K562 (cell line): Measurements from ENCODE around the gene KYAT1.

Experiments used
- CHD2 ChIP-seq: IDR thresholded peaks from 2 replicates; pipeline ENCODE4 v1.6.1; 2011; ENCODE audit warnings: low read depth, low read length
- FOSL1 ChIP-seq: fragments of 200-800 bp; sonication (Bioruptor generic); conservative IDR thresholded peaks from 2 replicates; pipeline ENCODE4 v1.6.1; 2016; ENCODE audit warnings: missing genetic modification characterization, missing compliant biosample characterization
- GTF2F1 ChIP-seq: IDR thresholded peaks from 2 replicates; pipeline ENCODE4 v1.6.1; 2011; ENCODE audit warnings: low read depth, low read length, improper control_type of control experiment
- KAT7 ChIP-seq: sonication (generic); formaldehyde crosslinking; IDR thresholded peaks from 2 replicates; pipeline ENCODE4 v1.8.0; 2022; ENCODE audit warnings: missing genetic modification reagents, mild to moderate bottlenecking, borderline replicate concordance
- MNT ChIP-seq, 2 experiments: fragments of 450-650 bp; conservative IDR thresholded peaks; 2 replicates each; pipeline ENCODE4 v1.6.1; 2017; ENCODE audit warnings: mild to moderate bottlenecking in 2 of 2, moderate library complexity in 2 of 2
- POLR2A ChIP-seq: fragments of 450-650 bp; conservative IDR thresholded peaks from 2 replicates; pipeline ENCODE4 v1.6.1; 2016
- RBBP5 ChIP-seq: fragments of 200-600 bp; sonication (generic); IDR thresholded peaks from 2 replicates; pipeline ENCODE4 v1.6.1; 2012; ENCODE audit warnings: borderline replicate concordance, mild to moderate bottlenecking, low read length, control low read depth, inconsistent platforms; ENCODE audit not compliant: insufficient read depth, poor library complexity, severe bottlenecking
- RBFOX2 ChIP-seq: fragments of 200-400 bp; formaldehyde crosslinking; IDR thresholded peaks from 2 replicates; pipeline ENCODE4 v1.6.1; 2017; ENCODE audit warnings: low read depth, mild to moderate bottlenecking, low read length, moderate library complexity
- SAFB2 ChIP-seq: fragments of 200-400 bp; formaldehyde crosslinking; IDR thresholded peaks from 2 replicates; pipeline ENCODE4 v1.6.1; 2018; ENCODE audit warnings: borderline replicate concordance, low read length, low read depth, moderate library complexity; ENCODE audit not compliant: severe bottlenecking
- ZNF24 ChIP-seq: fragments of 450-650 bp; IDR thresholded peaks from 2 replicates; pipeline ENCODE4 v1.6.1; 2016
- TF ChIP-seq, protein P1 (sequence below), 2 experiments: fragments of 450-650 bp; IDR thresholded peaks; 2 replicates each; pipeline ENCODE4 v1.6.1; 2016; ENCODE audit warnings: mild to moderate bottlenecking in 2 of 2, borderline replicate concordance in 1 of 2, low read depth in 1 of 2, moderate library complexity in 1 of 2
- TF ChIP-seq, protein P2 (sequence below), 3 experiments: IDR thresholded peaks in 2 of 3; conservative IDR thresholded peaks in 1 of 3; 2 replicates each; pipeline ENCODE4 v1.5.1; 2011 to 2012; ENCODE audit warnings: low read length in 3 of 3, mild to moderate bottlenecking in 3 of 3, control low read depth in 2 of 3, improper control_type of control experiment in 1 of 3, inconsistent platforms in 1 of 3, low read depth in 1 of 3, mixed read lengths in 1 of 3, moderate library complexity in 1 of 3; ENCODE audit not compliant: insufficient read depth in 2 of 3
- TF ChIP-seq, protein P3 (sequence below): IDR thresholded peaks from 2 replicates; pipeline ENCODE4 v1.6.1; 2011; ENCODE audit warnings: borderline replicate concordance, low read depth, mild to moderate bottlenecking, moderate library complexity, low read length; ENCODE audit not compliant: insufficient read depth, poor library complexity, severe bottlenecking

GRCh38 chr9:128798896-128799295 is 82.9 kb downstream of the KYAT1 start:
- TF ChIP-seq, protein P1, sequence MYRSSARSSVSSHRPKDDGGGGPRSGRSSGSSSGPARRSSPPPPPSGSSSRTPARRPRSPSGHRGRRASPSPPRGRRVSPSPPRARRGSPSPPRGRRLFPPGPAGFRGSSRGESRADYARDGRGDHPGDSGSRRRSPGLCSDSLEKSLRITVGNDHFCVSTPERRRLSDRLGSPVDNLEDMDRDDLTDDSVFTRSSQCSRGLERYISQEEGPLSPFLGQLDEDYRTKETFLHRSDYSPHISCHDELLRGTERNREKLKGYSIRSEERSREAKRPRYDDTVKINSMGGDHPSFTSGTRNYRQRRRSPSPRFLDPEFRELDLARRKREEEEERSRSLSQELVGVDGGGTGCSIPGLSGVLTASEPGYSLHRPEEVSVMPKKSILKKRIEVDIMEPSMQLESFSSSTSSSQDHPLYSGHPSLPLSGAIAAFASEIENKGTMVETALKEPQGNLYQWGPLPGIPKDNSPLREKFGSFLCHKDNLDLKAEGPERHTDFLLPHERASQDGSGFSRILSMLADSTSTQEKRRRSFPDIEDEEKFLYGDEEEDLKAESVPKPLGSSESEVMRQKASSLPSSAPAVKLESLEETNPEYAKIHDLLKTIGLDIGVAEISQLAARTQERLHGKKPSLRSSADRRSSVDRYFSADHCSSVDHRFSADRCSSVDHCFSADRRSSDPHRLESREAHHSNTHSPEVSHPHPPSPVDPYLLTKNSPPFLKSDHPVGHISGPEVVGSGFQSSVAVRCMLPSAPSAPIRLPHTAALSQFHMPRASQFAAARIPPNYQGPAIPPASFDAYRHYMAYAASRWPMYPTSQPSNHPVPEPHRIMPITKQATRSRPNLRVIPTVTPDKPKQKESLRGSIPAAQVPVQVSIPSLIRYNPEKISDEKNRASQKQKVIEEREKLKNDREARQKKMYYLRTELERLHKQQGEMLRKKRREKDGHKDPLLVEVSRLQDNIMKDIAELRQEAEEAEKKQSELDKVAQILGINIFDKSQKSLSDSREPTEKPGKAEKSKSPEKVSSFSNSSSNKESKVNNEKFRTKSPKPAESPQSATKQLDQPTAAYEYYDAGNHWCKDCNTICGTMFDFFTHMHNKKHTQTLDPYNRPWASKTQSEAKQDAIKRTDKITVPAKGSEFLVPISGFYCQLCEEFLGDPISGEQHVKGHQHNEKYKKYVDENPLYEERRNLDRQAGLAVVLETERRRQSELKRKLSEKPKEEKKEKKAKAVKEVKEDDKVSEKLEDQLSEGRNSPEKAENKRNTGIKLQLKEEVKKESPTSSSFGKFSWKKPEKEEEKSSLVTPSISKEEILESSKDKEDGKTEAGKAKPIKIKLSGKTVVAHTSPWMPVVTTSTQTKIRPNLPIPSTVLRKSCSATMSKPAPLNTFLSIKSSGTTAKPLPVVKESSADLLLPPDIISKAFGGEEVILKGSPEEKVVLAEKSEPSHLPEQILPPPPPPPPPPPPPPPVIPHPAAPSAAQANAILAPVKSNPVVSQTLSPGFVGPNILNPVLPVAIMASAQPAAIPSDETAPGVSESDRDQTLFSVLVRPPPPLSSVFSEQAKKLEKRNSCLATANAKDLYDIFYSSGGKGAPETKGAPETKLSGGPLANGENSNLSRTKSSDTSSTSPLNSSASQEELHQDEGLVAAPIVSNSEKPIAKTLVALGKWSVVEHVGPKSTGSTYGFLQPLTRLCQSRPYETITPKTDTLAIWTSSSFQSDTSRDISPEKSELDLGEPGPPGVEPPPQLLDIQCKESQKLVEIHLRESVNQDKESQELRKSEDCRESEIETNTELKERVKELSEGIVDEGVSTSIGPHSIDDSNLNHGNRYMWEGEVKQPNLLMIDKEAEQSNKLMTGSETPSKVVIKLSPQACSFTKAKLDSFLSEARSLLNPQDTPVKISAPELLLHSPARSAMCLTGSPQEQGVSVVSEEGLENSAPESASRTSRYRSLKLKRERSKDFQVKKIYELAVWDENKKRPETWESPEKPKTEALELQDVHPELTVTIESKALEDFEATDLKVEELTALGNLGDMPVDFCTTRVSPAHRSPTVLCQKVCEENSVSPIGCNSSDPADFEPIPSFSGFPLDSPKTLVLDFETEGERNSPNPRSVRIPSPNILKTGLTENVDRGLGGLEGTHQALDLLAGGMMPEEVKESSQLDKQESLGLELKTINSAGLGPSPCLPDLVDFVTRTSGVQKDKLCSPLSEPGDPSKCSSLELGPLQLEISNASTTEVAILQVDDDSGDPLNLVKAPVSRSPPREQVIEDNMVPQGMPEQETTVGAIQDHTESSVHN (IDR thresholded peaks at IDR 0.05; ENCODE audit: borderline replicate concordance in 1 of 2, low read depth in 1 of 2), result no peak
- TF ChIP-seq POLR2A (no peak), RBFOX2 (no peak), MNT (conservative IDR thresholded peaks at IDR 0.05) (no peak), GTF2F1 (no peak), KAT7 (CRISPR knock-in tag) (no peak), CHD2 (no peak), ZNF24 (no peak), FOSL1 (tag) (no peak), SAFB2 (no peak), RBBP5 (no peak)
- TF ChIP-seq, protein P2, sequence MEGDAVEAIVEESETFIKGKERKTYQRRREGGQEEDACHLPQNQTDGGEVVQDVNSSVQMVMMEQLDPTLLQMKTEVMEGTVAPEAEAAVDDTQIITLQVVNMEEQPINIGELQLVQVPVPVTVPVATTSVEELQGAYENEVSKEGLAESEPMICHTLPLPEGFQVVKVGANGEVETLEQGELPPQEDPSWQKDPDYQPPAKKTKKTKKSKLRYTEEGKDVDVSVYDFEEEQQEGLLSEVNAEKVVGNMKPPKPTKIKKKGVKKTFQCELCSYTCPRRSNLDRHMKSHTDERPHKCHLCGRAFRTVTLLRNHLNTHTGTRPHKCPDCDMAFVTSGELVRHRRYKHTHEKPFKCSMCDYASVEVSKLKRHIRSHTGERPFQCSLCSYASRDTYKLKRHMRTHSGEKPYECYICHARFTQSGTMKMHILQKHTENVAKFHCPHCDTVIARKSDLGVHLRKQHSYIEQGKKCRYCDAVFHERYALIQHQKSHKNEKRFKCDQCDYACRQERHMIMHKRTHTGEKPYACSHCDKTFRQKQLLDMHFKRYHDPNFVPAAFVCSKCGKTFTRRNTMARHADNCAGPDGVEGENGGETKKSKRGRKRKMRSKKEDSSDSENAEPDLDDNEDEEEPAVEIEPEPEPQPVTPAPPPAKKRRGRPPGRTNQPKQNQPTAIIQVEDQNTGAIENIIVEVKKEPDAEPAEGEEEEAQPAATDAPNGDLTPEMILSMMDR (IDR thresholded peaks at IDR 0.05 in 2 of 3, conservative IDR thresholded peaks at IDR 0.05 in 1 of 3; ENCODE audit: insufficient read depth in 2 of 3, low read depth in 1 of 3, low read length in 3 of 3), result no peak
- TF ChIP-seq, protein P3, sequence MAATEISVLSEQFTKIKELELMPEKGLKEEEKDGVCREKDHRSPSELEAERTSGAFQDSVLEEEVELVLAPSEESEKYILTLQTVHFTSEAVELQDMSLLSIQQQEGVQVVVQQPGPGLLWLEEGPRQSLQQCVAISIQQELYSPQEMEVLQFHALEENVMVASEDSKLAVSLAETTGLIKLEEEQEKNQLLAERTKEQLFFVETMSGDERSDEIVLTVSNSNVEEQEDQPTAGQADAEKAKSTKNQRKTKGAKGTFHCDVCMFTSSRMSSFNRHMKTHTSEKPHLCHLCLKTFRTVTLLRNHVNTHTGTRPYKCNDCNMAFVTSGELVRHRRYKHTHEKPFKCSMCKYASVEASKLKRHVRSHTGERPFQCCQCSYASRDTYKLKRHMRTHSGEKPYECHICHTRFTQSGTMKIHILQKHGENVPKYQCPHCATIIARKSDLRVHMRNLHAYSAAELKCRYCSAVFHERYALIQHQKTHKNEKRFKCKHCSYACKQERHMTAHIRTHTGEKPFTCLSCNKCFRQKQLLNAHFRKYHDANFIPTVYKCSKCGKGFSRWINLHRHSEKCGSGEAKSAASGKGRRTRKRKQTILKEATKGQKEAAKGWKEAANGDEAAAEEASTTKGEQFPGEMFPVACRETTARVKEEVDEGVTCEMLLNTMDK, result no peak
